ENCODE measurements around the gene ABL1.
"Not testable (repeated sequence)": the region's sequence is repeated elsewhere in the genome, so short reads cannot be mapped to it uniquely, and the experiment has no call there.

The ABL1 gene

DNA sequence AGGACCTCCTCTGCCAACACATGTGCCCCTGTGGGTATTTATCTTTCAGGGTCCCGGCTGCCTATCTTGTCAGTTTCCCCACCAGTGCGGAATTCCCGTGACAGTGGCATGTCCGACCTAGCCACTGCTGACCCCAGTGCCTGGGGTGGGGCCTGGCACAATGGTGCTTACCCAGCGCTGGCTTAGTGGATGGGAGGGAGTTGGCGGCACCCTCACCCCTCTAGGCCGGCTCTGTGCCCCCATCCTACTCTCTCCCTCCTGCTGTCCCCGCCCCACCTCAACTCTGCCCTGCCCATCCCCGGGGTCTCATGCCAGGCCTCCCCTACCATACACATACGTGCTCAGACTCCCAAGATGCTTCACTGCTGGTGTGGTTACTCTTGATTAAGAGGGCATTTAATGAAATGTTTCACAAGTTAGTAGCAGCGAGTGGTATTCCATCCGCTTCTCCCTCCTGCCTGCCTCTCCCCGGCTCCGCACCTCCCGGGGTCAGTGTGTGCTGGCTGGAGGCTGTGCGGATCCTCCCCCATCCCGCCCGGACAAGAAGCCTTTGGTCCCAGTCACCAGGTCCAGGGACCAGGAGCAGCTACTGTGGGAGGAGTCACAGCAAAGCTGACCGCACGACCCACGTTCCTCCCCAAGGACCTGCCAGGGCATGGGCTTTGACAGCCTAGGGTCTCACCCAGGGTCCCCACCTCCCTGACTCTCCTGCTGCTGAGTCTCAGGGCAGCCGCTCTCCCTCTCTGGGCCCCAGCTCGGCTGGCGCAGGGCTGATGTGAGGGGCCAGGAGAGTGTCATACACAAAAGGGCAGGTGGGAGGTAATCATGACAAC, 71.1 kb downstream of the ABL1 start:
- no peak for DNase-seq

DNA sequence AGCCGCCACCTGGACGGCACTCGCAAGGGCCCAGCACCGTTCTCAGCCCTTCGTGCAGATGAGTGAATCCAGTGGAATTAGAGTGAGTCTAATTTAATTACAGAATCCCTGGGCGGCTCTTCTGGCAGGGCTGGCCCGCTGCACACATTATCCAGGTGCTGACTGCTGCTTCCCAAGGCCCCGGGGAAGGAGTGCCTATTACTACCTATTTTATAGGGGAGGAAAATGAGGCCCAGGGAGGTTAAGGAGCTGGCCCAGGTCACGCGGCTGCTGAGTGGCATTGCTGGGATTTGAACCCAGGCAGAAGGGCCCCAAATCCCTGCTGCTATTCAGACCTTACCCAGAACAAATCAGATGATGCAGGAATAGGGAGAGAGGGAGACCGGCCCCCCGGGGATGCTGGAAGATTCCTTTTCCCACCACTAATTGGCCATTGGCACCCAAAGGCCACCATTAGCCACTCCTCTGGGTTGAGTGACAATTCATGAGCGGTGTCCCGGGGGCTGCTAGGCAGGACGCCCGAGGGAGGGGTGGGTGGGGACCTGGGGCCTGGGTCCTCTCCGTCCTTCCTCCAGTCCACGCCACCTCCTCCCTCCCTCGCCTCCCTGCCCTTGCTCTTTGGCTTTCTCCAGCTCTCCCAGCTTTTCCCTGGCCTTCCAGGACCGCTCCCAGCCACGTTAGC, 71.8 kb downstream of the ABL1 start:
- DNase-seq, result no peak

DNA sequence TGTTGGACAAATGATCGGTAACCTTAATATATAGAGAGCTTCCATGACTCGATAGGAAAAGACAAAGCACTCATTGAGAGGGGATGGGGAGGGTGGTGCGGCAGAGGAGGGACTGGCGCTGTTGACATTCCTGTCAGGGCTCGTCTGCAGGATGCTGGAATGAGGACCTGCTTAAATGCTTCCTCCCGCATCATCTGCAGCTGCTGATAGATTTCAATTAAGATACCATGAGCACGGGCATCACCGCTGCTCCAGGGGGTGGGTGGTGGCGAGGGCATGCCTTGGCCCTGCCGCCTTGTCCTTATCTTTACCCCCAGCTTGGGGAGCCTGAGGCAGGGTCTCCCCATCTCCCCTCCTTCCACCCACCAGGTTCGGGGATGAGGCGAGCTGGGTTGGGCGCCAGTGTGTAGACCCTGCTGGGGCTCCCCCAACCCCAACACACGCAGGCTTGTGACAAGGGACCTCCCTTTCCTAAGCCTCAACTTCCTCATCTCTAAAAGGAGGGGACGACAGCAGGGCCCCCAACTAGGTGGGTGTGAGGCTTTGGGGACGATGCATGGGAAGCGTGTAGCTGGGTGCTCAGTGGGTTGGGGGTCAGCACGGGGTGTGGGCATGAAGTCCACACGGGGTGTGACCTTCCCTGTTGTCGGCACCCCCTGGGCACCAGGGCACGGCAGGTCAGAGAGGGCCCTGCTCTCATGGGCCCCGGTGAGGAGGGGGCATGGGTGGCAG, 73.3 kb downstream of the ABL1 start:
- no peak for DNase-seq

DNA sequence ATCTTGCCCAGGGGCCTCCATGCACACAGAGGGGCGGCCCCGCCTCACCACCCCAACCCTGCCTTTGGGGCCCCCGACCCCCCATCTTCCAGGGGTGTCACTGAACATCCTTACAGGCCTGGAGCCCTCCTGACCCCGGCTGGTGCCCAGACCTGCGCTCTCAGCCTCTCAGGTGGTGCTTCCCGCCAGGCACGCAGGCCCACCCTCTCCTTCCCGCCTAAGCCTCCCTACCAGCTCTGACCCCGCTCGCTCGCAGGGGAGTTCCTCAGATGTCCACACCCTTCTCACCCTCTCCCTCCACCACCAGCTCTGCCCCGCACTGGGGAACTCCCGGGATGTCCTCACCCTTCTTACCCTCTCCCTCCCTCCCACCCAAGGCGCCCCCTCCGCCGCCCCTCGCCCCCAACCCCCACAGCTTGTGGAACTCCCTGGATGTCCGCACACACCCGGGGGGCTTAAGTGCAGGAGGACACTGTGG, 73.9 kb downstream of the ABL1 start:
- DNase-seq, result no peak

DNA sequence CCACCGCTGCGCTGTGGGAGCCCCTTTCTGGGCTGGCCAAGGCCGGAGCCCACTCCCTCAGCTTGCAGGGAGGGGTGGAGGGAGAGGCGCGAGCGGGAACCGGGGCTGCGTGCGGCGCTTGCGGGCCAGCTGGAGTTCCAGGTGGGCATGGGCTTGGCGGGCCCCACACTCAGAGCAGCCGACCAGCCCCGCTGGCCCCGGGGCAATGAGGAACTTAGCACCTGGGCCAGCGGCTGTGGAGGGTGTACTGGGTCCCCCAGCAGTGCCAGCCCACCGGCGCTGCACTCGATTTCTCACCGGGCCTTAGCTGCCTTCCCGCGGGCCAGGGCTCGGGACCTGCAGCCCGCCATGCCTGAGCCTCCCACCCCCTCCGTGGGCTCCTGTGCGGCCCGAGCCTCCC, 75.0 kb downstream of the ABL1 start:
- not testable (repeated sequence) for DNase-seq

DNA sequence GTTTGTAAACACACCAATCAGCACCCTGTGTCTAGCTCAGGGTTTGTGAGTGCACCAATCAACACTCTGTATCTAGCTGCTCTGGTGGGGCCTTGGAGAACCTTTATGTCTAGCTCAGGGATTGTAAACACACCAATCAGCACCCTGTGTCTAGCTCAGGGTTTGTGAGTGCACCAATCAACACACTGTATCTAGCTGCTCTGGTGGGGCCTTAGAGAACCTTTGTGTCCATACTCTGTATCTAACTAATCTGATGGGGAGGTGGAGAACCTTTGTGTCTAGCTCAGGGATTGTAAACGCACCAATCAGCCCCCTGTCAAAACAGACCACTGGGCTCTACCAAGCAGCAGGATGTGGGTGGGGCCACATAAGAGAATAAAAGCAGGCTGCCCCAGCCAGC, 75.6 kb downstream of the ABL1 start:
- not testable (repeated sequence) for DNase-seq

DNA sequence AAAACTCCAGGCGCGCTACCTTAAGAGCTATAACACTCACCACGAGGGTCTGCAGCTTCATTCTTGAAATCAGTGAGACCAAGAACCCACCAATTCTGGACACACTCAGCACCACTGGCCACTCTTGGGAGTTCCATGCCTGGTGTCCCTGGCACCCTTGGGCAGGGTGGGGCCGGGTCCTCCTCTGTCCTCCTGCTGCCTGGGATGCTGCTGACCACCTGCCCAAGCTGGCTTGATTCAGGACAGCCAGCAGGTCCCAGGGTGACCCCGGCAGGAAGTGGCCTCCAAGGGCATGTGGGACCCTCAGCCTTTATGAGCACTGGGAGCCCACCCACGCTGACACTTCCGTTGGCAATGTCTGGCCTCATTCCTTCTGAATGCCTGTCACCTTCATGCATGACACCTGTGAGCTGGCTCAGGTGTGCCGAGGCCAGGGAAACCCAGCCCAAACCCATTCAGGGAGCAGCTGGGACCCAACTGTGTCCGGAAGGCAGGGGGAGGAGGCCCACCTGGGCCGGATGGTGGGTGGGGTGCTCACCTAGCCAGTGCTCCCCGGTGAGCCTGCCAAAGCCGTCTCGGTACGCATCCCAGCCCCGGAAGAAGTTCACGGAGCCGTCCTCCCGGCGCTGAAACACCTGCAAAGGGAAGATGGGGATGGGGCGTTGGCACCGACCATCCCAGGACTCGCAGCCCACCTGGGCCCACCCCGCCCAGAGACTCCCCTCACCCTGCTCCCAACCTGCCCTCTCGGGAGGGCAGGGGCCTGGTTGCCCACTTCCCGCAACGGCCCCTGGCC, 76.4 kb downstream of the ABL1 start:
- DNase-seq, result no peak

DNA sequence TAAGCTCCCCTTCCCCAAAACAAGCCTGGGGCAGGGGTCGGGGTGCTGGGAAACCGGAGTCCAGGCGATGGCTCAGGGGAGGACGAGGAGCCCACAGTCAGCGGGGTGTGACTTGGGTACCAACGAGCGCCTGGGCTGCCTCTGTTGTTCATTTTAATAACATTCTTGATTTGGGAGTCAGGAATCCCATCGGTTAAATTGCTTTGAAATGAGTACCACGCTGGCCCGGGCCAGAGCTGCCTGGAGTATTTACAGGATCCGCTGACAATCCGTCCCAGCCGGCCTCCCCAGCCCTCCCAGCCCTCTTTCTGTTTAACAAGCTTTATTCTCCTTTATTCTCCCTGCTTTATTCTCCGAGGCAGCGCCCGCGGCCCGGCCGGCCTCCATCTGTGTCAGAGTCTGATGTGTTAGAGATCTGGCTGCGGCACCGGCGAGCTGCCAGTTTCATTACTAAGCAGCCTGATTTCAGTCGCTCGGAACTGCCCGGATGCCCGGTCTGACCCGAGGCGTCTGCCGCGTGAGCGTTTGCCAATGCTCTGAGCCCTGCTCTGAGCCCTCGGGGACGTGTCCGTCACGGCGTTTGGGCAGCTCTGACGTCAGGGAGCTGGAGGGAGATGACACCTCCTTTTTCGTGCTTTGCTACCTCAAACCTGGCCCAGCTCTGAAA, 78.0 kb downstream of the ABL1 start:
- DNase-seq, result no peak

DNA sequence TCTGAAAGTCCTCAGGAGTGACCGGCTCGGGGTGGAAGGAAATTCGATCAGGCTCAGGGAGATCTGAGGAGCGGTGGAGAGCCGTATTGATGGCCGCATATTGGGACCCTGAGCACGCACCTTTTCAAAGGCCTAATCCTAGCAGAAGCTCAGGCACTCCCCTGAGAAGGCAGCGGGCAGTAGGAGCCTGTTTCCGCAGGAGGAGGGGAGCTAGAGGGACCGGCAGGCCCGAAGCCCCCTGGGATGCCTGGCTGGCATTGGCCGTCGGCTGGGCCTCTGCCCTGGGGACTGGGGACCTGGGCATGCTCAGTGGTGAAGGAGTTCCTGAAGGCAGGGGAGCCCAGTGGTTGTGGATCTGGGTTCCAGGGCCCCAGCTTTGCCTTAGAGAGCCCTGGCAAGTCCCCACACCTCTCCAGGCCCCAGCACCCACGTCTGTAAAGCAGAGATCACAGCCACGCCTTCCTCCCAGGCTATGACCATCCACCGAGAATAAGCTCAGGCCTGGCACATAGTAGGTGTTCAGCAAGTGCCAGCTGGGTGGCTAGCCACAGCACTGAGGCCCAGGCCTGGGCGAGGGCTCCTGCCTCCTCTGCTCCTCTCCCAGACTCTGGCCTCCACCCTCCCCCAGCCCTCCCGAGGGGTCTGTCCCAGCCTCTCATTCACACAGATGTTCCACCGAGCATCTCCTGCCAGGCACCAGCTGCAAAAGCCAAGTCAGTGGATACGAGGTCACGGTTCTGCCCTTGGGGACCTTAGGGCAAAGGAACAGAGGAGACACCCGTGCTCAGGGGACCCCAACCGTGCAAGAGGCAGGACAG, 78.8 kb downstream of the ABL1 start:
- no peak for DNase-seq

DNA sequence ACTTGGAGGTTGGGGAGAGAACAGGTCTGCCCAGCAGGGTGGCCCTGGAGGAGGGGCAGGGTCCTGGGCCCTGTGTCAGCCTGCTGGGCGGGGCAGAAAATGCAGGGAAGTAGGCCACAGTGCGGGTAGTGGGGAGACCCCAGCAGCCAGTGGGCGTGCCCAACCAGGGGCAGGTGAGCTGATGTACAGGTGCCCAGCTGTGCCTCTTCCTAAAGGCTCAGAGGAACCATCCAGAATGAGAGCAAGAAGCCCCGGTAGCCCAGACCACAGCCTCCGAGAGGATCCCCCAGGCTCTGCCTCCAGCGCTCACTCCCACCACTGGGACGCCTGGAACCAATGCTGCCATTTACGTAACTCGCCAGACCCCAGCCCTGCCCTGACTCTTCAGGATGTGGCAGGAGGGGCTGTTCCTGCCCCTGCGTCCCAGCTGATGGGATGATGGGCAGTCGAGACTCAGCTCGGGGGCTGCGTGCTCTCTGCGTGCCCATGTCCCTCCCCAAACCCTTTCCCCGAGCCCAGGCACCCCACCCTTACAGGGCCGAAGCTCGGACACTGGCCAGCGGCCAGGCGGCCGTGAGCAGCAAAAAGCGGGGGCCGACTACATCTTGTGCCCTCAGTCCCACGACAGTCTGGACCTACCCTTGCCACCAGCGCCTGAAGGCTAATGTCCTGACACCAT, 79.5 kb downstream of the ABL1 start:
- DNase-seq, result no peak

DNA sequence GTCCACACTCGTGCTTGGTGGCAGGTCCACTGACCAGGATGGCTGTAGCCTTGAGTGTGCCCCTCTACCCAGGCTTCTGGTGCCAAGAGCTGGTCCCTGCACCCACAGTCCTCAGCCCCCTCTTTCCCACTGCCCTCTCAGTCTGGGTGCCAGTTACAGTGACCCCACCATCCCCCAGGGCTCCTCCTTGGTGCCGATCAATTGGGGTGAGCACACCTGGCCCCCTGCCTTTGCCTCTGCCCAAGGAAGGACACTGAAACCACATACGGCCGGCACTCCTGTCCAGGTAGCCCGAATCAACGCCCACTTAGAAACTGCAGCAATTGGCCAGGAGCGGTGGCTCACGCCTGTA, 80.0 kb downstream of the ABL1 start:
- DNase-seq, result no peak

DNA sequence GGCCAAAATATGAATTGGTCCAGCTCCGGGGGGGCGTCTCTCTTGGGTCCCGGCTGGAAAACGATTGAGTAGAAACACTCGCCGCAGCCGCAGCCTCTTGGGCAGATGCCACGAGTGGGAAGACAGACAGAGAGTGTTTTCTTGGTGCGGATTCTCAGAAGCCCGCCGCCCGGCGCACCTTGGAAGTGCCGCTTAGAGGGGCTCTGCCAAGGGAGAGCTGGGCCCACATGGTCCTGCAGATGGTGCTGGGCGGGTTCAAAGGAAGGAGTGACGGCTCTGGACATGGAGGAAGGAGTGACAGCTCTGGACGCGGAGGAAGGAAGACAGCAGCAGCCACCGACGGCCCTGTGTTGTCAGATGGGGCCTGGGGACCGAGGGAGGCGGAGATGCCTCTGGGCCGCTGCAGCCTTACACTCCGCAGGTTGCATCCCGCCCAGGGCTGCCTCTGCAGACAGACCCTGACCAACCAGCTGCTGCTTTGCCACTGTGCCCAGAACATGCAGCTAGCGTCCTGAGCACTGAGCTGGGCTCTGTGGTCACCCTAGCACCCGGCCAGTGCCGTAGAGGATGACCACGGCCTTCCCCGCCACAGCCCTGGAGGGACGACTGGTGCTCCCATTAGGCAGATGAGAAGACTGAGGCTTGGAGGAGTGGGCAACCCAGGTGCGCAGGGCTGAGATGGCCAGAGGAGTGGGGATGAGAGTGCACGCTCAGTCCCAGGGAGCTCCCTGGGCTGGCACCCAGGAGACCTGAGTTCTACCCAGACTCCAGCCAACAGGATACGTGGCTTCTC, 82.3 kb downstream of the ABL1 start:
- DNase-seq, result no peak

DNA sequence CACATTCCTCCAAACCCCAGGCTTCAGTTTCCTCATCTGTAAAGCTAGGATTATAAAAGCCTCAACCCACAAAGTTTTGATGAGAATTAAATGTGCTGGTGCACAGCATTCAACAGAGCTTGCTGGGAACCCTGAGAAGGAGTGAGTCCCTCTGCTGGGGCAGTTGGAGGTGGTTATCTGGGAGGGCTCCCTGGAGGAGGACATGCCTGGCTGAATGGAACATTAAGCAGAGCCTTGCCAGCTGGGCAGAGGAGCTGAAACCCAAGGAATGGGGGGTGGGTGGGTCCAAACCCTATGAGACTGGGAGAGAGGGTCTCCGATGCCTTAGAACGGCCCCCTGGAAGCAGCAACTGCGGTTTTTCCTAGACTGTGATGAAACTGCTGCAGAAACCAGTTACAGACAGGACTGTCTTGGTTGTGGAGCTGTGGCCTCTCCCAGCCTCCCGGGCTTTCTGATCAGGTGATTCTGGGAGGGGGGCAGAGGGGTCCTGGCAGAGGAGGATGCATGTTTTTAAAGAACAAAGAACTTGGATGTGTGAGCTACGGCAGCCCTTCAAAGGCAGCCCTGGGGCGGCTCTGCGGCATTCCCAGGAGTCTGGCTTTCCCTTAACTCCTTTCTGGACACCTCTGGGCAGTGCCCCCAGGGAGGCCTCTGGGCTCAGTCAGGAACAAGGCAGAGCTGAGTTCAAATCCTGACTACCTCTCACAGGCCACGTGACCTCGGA, 83.2 kb downstream of the ABL1 start:
- no peak for DNase-seq

DNA sequence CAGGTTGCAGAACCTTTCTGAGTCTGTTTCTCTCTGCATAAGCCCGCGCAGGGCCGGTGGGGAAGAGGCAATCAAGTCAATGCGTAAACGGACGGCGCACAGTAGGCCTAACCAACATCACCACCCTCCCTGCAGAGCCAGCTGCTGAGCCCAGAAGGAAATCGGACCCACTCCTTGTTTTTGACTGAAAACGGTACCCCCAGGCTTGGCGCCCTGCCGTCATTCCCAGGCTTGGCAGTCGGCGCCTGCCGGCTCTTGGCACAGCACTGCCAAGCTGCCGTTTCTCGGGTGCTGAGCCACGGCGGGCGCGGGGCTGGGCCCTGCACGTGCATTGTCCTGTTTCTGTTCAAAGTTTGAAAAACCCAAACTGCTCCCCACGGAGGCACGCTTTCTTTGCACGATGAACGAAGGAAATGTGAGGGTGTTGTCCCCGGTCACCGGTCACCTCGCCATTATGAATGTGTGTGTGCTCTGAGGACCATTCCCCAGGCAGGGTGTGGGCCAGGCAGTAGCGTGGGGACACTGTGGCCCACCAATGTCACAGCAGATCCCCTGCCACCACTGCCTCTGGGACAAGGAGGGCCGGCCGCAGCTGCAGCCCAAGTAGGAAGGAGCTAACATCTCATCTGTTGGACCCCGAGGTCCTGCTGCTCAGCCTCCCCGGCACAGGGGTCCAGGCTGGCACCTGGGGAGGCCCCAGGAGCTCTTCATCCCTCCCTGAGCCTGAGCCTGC, 83.9 kb downstream of the ABL1 start:
- no peak for DNase-seq

DNA sequence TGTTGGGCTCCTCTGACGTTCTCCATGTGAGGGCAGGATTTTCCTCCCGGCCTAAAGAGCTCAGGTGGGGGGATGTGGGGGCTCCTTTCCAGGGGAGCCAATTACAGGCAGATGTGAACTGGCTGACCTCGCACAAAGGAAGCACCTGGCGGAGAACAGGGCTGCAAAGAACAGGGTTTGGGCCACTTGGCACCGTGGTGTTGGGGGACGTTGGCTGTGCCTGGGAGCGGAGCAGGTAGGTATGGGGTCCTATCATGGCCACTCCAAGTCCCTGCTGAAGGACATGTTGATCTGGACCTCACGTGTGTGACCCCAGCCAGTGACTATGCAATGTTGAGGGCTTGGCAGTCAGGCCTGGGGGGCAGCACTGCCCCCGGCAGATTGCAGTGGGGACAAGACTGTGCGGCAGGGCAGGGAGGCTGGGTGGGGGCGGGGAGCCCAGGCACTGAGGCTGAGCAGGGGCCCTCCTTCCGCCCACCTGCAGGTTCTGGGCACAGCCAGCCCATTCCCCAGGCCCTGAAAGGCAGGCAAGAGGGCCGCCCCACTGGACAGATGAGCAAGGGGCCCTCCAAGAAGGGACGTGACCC, 84.6 kb downstream of the ABL1 start:
- no peak for DNase-seq

DNA sequence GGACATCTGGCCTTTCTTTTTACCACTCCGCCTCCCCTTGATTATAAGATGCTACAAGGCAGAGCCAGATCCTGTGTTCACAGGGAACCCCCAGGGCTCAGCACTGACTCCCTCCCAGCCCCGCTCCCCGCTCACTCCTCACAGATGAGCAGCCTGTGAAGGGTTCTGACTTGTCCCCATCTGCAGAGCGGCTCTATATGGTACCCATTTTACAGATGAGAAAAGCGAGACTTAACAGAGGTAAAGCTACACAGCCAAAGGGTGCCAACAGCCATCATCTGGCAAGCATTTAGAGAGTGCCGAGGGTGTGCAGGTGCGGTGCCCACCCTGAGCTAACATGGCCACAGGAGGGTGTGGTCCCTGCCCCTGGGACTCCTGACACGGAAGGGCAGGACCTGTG, 85.2 kb downstream of the ABL1 start:
- DNase-seq, result no peak

DNA sequence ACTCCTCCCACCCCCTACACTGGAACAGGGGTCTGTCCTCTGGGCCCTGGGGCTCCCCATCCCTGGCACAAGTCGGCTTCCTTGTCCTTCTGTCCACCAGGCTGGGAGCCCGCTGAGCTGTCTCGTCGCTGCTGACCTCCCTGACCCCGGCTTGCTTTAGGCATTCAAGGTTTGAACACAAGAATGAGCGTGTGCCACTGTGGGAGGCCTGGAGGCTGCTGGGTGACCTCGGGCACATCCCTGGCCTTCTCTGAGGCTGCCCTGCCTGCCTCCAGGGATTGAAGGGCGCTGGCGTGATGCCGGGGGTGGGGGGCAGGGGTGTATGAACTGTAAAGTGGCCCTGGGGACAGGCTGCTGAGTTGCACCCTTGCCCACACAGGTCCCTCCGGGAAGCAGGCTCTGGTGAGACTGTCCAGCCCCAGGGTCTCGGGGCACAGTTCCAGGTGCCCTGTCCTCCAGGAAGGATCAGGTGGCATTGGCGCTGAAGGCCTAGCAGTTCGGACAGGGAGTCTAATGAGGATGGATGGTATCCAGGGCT, 85.8 kb downstream of the ABL1 start:
- DNase-seq, result no peak
